CD8-positive, alpha-beta memory T cell (primary cell): ENCODE data around the gene LRRN4. TPM values are rescaled to one million over a fixed set of nuclear protein-coding genes. Genes with fewer than 3 reads are reported as not detected.
"Not testable (repeated sequence)": the region's sequence is repeated elsewhere in the genome, so short reads cannot be mapped to it uniquely, and the experiment has no call there.

Experiments used
- CTCF ChIA-PET: fragments of 350-600 bp; sonication (Branson Sonifier 250); formaldehyde crosslinking; loops from one replicate; lab custom pipeline; 2021; ENCODE audit warnings: antibody characterized with exemption; lab: Charles Lee
- POLR2A ChIA-PET: fragments of 350-600 bp; sonication (Branson Sonifier 250); formaldehyde crosslinking; loops from one replicate; lab custom pipeline; 2021; ENCODE audit warnings: antibody characterized with exemption; lab: Charles Lee
- DNase-seq, 5 donors: peaks; one replicate each; pipeline versions ENCODE4 v3.0.0 to v3.0.0-alpha.2; 2020 to 2022; ENCODE audit warnings: mixed read lengths in 1 of 5
- H3K27ac ChIP-seq: one replicate; pipeline ENCODE4 v1.7.0; 2013; ENCODE audit warnings: low read depth, mild to moderate bottlenecking, low read length, moderate library complexity
- H3K27me3 ChIP-seq: 2 replicates; pipeline ENCODE4 v1.7.0; 2013; ENCODE audit warnings: low read length, mild to moderate bottlenecking; ENCODE audit not compliant: insufficient read depth, poor library complexity, severe bottlenecking
- H3K36me3 ChIP-seq: 2 replicates; pipeline ENCODE4 v1.7.0; 2013; ENCODE audit warnings: mild to moderate bottlenecking, low read length, moderate library complexity; ENCODE audit not compliant: insufficient read depth
- H3K4me1 ChIP-seq: 2 replicates; pipeline ENCODE4 v1.7.0; 2013; ENCODE audit warnings: mild to moderate bottlenecking, low read length, moderate library complexity; ENCODE audit not compliant: insufficient read depth
- H3K4me3 ChIP-seq: 2 replicates; pipeline ENCODE4 v1.7.0; 2013; ENCODE audit warnings: mild to moderate bottlenecking, low read length
- H3K9me3 ChIP-seq: 2 replicates; pipeline ENCODE4 v1.7.0; 2013; ENCODE audit warnings: mild to moderate bottlenecking, low read length
- H3K27ac Mint-ChIP-seq, 8 donors: one replicate each; pipeline ENCODE4 v1.8.0; 2020 to 2021; ENCODE audit warnings: mixed read lengths in 8 of 8, mild to moderate bottlenecking in 6 of 8, inconsistent platforms in 3 of 8, moderate library complexity in 3 of 8
- H3K27me3 Mint-ChIP-seq, 2 donors: one replicate each; pipeline ENCODE4 v1.8.0; 2020 to 2021; ENCODE audit warnings: mixed read lengths in 2 of 2, mild to moderate bottlenecking in 1 of 2, moderate library complexity in 1 of 2
- H3K36me3 Mint-ChIP-seq, 3 donors: one replicate each; pipeline ENCODE4 v1.8.0; 2020 to 2021; ENCODE audit warnings: mixed read lengths in 3 of 3, inconsistent platforms in 1 of 3, mild to moderate bottlenecking in 1 of 3
- H3K4me1 Mint-ChIP-seq, 3 donors: one replicate each; pipeline ENCODE4 v1.8.0; 2020 to 2021; ENCODE audit warnings: mixed read lengths in 3 of 3, inconsistent platforms in 1 of 3, mild to moderate bottlenecking in 1 of 3
- H3K4me3 Mint-ChIP-seq, 7 donors: one replicate each; pipeline ENCODE4 v1.8.0; 2020 to 2021; ENCODE audit warnings: mixed read lengths in 7 of 7, mild to moderate bottlenecking in 6 of 7, moderate library complexity in 4 of 7, inconsistent platforms in 2 of 7
- H3K9me3 Mint-ChIP-seq, 5 donors: one replicate each; pipeline ENCODE4 v1.8.0; 2020 to 2022; ENCODE audit warnings: mixed read lengths in 5 of 5, mild to moderate bottlenecking in 3 of 5, moderate library complexity in 2 of 5, inconsistent platforms in 1 of 5
- polyA plus RNA-seq: library from polyadenylated mRNA; unstranded; fragments of 300-500 nt; fragmentation: Illumina TruSeq; gene quantifications from one replicate; pipeline ENCODE4 v1.2.3, GENCODE V29; 2021
- total RNA-seq, 2 experiments: library from RNA; stranded (reverse); gene quantifications; one replicate each; pipeline ENCODE4 v1.2.3, GENCODE V29; 2021

The LRRN4 gene
- total and polyA plus RNA-seq, 3 experiments from 2014 or later, result not detected

- Mint-ChIP-seq H3K4me1 (peaks cover 6 to 9% (median 8%) of the 10 kb centered on the region in 3 donors), H3K27ac (no peak overlapping the region), H3K27me3 (peaks cover 18 to 37% of the 10 kb centered on the region in 2 donors), H3K9me3 (no peaks in the 10 kb centered on the region), H3K36me3 (no peaks in the 10 kb centered on the region), H3K4me3 (no peak overlapping the region)
- POLR2A ChIA-PET, result no interaction called here
- Histone ChIP-seq H3K4me1 (no peaks in the 10 kb centered on the region), H3K27me3 (no peaks in the 10 kb centered on the region), H3K36me3 (no peaks in the 10 kb centered on the region), H3K27ac (no peak overlapping the region), H3K4me3 (no peak overlapping the region), H3K9me3 (no peaks in the 10 kb centered on the region)
- CTCF ChIA-PET, result no interaction called here
- DNase-seq, result no peak
These were observed 3.3 kb upstream of the LRRN4 start for GRCh38 chr20:6057139-6057538.

GRCh38 chr20:6055981-6056569 lies 2.2 kb upstream of the LRRN4 start:
- H3K27ac Mint-ChIP-seq, result no peak overlapping the region
- ChIA-PET POLR2A (no interaction called here), CTCF (no interaction called here)
- H3K36me3 Mint-ChIP-seq, result no peaks in the 10 kb centered on the region
- DNase-seq, result no peak
- no peaks in the 10 kb centered on the region for H3K36me3 ChIP-seq
- peaks cover 6 to 9% (median 6%) of the 10 kb centered on the region in 3 donors for H3K4me1 Mint-ChIP-seq
- no peaks in the 10 kb centered on the region for H3K9me3 Mint-ChIP-seq
- H3K9me3 ChIP-seq, result no peaks in the 10 kb centered on the region
- no peak overlapping the region for H3K4me3 Mint-ChIP-seq
- H3K4me3 ChIP-seq, result no peak overlapping the region
- H3K27ac ChIP-seq, result no peak overlapping the region
- H3K4me1 ChIP-seq, result no peaks in the 10 kb centered on the region
- no peaks in the 10 kb centered on the region for H3K27me3 ChIP-seq
- H3K27me3 Mint-ChIP-seq, result peaks cover 23 to 43% of the 10 kb centered on the region in 2 donors

GRCh38 chr20:6055161-6055783 lies 1.4 kb upstream of the LRRN4 start:
- Histone ChIP-seq H3K9me3 (no peaks in the 10 kb centered on the region), H3K4me3 (no peak overlapping the region), H3K4me1 (no peaks in the 10 kb centered on the region), H3K27ac (no peak overlapping the region), H3K36me3 (no peaks in the 10 kb centered on the region), H3K27me3 (no peaks in the 10 kb centered on the region)
- H3K36me3 Mint-ChIP-seq, result no peaks in the 10 kb centered on the region
- no peaks in the 10 kb centered on the region for H3K9me3 Mint-ChIP-seq
- POLR2A ChIA-PET, result interaction anchor here (0.7 kb wide), 1 partner anchor 362 kb away, joined by 4 read pairs; no protein-coding TSS in a partner anchor
- peaks cover 5 to 9% (median 6%) of the 10 kb centered on the region in 3 donors for H3K4me1 Mint-ChIP-seq
- CTCF ChIA-PET, result no interaction called here
- H3K4me3 Mint-ChIP-seq, result no peak overlapping the region
- H3K27ac Mint-ChIP-seq, result no peak overlapping the region
- DNase-seq, result no peak
- peaks cover 24 to 51% of the 10 kb centered on the region in 2 donors for H3K27me3 Mint-ChIP-seq

- H3K27me3 ChIP-seq, H3K4me3 ChIP-seq, H3K9me3 ChIP-seq, H3K4me1 ChIP-seq, DNase-seq, H3K9me3 Mint-ChIP-seq, H3K4me3 Mint-ChIP-seq, H3K36me3 Mint-ChIP-seq, H3K27ac ChIP-seq, H3K36me3 ChIP-seq, POLR2A ChIA-PET, H3K27ac Mint-ChIP-seq, H3K4me1 Mint-ChIP-seq, CTCF ChIA-PET: not testable (repeated sequence)
- peaks cover 24 to 50% of the 10 kb centered on the region in 2 donors for H3K27me3 Mint-ChIP-seq
These were observed 810 bp upstream of the LRRN4 start for GRCh38 chr20:6054689-6055051.

GRCh38 chr20:6053064-6053775 lies 640 bp downstream of the LRRN4 start:
- no peak overlapping the region for H3K4me3 ChIP-seq
- ChIA-PET CTCF (interaction anchor here (0.7 kb wide), 1 partner anchor 523 kb away, joined by 3 read pairs; no protein-coding TSS in a partner anchor), POLR2A (no interaction called here)
- no peak overlapping the region for H3K27ac ChIP-seq
- H3K36me3 ChIP-seq, result no peaks in the 10 kb centered on the region
- no peaks in the 10 kb centered on the region for H3K4me1 ChIP-seq
- peaks cover 18 to 39% of the 10 kb centered on the region in 2 donors for H3K27me3 Mint-ChIP-seq
- no peak for DNase-seq
- H3K4me3 Mint-ChIP-seq, result peak overlapping the region in 2 of 7 donors; percentile 0 to 57
- no peaks in the 10 kb centered on the region for H3K9me3 Mint-ChIP-seq
- no peaks in the 10 kb centered on the region for H3K36me3 Mint-ChIP-seq
- no peaks in the 10 kb centered on the region for H3K9me3 ChIP-seq
- H3K4me1 Mint-ChIP-seq, result peaks cover 5 to 9% (median 6%) of the 10 kb centered on the region in 3 donors
- no peaks in the 10 kb centered on the region for H3K27me3 ChIP-seq
- H3K27ac Mint-ChIP-seq, result no peak overlapping the region

GRCh38 chr20:6051505-6051904 lies 2.4 kb downstream of the LRRN4 start:
- Histone ChIP-seq H3K27me3 (no peaks in the 10 kb centered on the region), H3K27ac (no peak overlapping the region), H3K4me3 (no peak overlapping the region), H3K36me3 (no peaks in the 10 kb centered on the region), H3K9me3 (no peaks in the 10 kb centered on the region), H3K4me1 (no peaks in the 10 kb centered on the region)
- CTCF ChIA-PET, result no interaction called here
- Mint-ChIP-seq H3K27me3 (peaks cover 11 to 34% of the 10 kb centered on the region in 2 donors), H3K27ac (no peak overlapping the region), H3K9me3 (no peaks in the 10 kb centered on the region), H3K4me3 (no peak overlapping the region), H3K36me3 (no peaks in the 10 kb centered on the region), H3K4me1 (peaks cover 5 to 9% (median 6%) of the 10 kb centered on the region in 3 donors)
- DNase-seq, result no peak
- POLR2A ChIA-PET, result no interaction called here

GRCh38 chr20:6048391-6048790 lies 5.5 kb downstream of the LRRN4 start:
- no peak overlapping the region for H3K4me3 ChIP-seq
- ChIA-PET POLR2A (no interaction called here), CTCF (no interaction called here)
- H3K9me3 ChIP-seq, result no peaks in the 10 kb centered on the region
- no peaks in the 10 kb centered on the region for H3K27me3 ChIP-seq
- H3K4me3 Mint-ChIP-seq, result no peak overlapping the region
- no peaks in the 10 kb centered on the region for H3K4me1 ChIP-seq
- peaks cover 5 to 9% (median 6%) of the 10 kb centered on the region in 3 donors for H3K4me1 Mint-ChIP-seq
- H3K27ac ChIP-seq, result no peak overlapping the region
- H3K9me3 Mint-ChIP-seq, result no peaks in the 10 kb centered on the region
- no peak for DNase-seq
- peaks cover 11 to 21% of the 10 kb centered on the region in 2 donors for H3K27me3 Mint-ChIP-seq
- no peak overlapping the region for H3K27ac Mint-ChIP-seq
- no peaks in the 10 kb centered on the region for H3K36me3 ChIP-seq
- no peaks in the 10 kb centered on the region for H3K36me3 Mint-ChIP-seq

GRCh38 chr20:6046432-6046831 lies 7.4 kb downstream of the LRRN4 start:
- ChIA-PET CTCF (no interaction called here), POLR2A (no interaction called here)
- Histone ChIP-seq H3K27ac (no peak overlapping the region), H3K9me3 (no peaks in the 10 kb centered on the region), H3K4me1 (no peaks in the 10 kb centered on the region), H3K36me3 (no peaks in the 10 kb centered on the region), H3K4me3 (no peak overlapping the region), H3K27me3 (no peaks in the 10 kb centered on the region)
- H3K36me3 Mint-ChIP-seq, result peaks cover 0 to 13% (median 6%) of the 10 kb centered on the region in 3 donors
- no peaks in the 10 kb centered on the region for H3K9me3 Mint-ChIP-seq
- H3K4me1 Mint-ChIP-seq, result no peaks in the 10 kb centered on the region
- H3K27me3 Mint-ChIP-seq, result peaks cover 3 to 9% of the 10 kb centered on the region in 2 donors
- DNase-seq, result no peak
- H3K4me3 Mint-ChIP-seq, result no peak overlapping the region
- no peak overlapping the region for H3K27ac Mint-ChIP-seq
